ENCODE data around the gene HSPE1.
"Not testable (repeated sequence)": the region's sequence is repeated elsewhere in the genome, so short reads cannot be mapped to it uniquely, and the experiment has no call there.

HSPE1 gene

DNA sequence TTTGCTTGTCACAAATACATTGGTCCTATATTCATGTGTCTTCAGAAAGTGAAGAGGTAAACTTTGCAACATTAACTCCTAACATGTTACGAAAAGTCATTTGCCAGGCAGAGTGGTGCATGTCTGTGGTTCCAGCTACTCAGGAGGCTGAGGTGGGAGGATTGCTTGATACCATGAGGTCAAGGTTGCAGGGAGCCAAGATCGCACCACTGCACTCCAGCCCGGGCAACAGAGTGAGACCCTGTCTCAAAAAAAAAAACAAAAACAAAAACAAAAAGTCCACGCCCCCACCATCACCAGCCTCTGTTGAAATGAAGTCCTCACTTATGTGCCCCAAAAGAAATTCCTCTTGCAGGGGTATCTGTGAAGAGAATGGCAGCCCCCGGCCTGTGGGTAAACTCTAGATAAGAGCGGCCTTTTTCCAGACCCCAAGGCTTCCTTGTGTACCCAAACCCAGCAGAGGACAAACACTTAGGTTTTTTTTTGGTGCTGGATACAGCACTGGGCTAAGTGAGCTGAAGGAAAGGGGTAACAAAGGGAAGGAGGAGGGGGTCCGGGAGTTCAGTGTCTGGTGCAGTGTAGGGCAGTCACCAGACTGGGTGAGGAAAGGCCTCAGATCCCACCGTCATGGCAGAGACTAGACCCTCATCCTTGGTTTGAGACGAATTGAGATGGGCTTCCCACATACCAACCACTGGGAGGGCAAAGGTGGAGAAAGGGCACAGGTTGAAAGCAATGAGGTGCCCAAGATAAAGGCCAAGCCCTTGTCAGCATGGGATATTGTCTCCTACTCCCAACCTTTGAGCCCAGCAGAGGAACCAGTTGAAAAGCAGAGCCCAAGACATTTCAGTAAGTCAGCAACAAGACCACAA lies 19.8 kb upstream of the HSPE1 start:
- H3K27ac Mint-ChIP-seq = peak overlapping the region; percentile 62
- DNase-seq (no peak), ATAC-seq (replicated peaks) (no peak)
- H3K9me3 Mint-ChIP-seq = peaks cover 4 to 8% of the 10 kb centered on the region in 2 donors
- no peak overlapping the region for H3K4me3 Mint-ChIP-seq
- peaks cover 0 to under 1% of the 10 kb centered on the region in 2 donors for H3K4me1 Mint-ChIP-seq
- H3K36me3 Mint-ChIP-seq = peaks cover 51 to 64% of the 10 kb centered on the region in 2 donors
- H3K27me3 Mint-ChIP-seq = no peaks in the 10 kb centered on the region

DNA sequence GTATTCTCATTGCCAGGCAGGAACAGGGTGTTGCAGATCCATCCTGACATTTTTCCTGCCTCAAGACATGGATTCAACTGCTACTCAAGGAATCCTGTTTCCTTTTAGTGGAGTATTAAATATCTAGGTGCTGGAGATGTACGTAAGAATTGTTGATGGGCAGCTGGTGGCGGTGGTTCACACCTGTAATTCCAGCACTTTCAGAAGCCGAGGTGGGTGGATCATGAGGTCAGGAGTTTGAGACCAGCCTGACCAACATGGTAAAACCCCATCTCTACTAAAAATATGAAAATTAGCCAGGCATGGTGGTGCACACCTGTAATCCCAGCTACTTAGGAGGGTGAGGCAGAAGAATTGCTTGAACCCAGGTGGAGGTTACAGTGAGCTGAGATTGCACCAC lies 15.9 kb upstream of the HSPE1 start:
- H3K4me1 Mint-ChIP-seq, H3K27me3 Mint-ChIP-seq, H3K4me3 Mint-ChIP-seq, DNase-seq: not testable (repeated sequence)
- Mint-ChIP-seq H3K36me3 (peaks cover 61 to 74% of the 10 kb centered on the region in 2 donors), H3K27ac (peak overlapping the region; percentile 47), H3K9me3 (peaks cover 6 to 12% of the 10 kb centered on the region in 2 donors)
- ATAC-seq (replicated peaks) = peak in 1 of 2 donors; percentile 11

GRCh38 chr2:197486175-197486574 lies 14.0 kb upstream of the HSPE1 start:
- Mint-ChIP-seq H3K9me3 (peaks cover 6 to 12% of the 10 kb centered on the region in 2 donors), H3K36me3 (peaks cover 59 to 70% of the 10 kb centered on the region in 2 donors), H3K4me3 (no peak overlapping the region), H3K27ac (peak overlapping the region; percentile 69), H3K27me3 (no peaks in the 10 kb centered on the region), H3K4me1 (peaks cover 6 to 7% of the 10 kb centered on the region in 2 donors)
- DNase-seq (no peak), ATAC-seq (replicated peaks) (no peak)

DNA sequence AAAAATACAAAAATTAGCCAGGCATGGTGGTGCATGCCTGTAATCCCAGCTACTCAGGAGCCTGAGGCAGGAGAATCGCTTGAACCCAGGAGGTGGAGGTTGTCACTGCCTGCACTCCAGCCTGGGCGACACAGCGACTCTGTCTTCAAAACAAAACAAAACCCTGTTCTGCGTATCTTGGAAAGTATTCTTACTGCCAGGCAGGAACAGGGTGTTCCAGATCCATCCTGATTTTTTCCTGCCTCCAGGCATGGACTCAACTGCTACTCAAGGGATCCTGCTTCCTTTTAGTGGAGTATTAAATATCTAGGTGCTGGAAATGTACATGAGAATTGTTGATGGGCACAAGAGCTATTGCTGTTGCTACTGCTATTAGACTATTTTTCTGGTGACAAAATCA lies 12.8 kb upstream of the HSPE1 start:
- Mint-ChIP-seq H3K36me3 (peaks cover 61 to 69% of the 10 kb centered on the region in 2 donors), H3K4me1 (peaks cover 6 to 7% of the 10 kb centered on the region in 2 donors), H3K4me3 (no peak overlapping the region), H3K9me3 (peaks cover 6 to 12% of the 10 kb centered on the region in 2 donors), H3K27ac (no peak overlapping the region), H3K27me3 (no peaks in the 10 kb centered on the region)
- no peak for ATAC-seq (replicated peaks)
- DNase-seq = no peak

DNA sequence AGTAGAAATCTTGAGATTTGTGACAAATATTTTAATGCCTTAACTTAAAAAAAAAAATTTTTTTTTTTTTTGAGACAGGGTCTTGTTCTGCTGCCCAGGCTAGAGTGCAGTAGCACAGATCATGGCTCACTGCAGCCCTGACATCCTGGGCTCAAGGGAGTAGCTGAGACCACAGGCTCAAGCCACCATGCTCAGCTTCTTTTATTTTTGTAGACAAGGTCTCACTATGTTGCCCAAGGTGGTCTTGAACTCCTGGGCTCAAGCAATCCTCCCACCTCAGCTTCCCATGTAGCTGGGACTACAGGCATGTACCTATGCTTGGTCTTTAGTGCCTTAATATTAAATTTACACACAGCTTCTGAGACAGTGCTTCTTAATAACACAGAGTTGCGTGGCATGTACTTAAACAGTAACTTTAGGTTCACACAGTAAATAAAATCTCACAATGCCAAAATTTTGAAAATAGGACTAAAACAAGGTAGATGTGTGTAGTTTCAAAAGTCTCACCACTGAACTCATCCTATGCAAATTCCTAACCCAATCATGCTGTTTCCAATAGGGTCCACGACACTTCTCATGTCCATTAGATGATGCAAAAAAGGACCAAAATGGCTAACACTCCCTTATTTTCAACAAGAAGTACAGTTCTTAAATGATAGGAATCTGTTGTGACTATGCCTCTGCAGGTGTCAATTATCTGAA lies 4.6 kb upstream of the HSPE1 start:
- H3K4me1 Mint-ChIP-seq = peaks cover 14 to 20% of the 10 kb centered on the region in 2 donors
- H3K27me3 Mint-ChIP-seq = no peaks in the 10 kb centered on the region

DNA sequence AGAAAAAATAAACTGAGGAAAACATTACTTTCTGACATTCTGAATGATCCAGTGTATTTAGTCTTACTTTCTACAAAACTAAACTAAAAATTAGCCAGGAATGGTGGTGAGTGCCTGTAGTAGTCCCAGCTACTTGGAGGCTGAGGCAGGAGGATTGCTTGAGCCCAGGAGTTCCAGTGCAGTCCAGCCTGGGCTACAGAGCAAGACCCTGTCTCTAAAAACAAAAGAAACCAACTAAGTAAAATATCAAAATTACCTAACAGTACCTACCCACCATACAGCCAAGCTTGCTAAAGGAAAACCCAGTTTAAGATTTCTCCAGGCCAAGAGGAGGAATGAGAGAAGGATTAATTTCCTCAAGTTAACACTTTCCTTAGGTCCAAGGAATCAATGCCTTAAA lies 3.5 kb upstream of the HSPE1 start:
- H3K4me1 Mint-ChIP-seq = peaks cover 17 to 29% of the 10 kb centered on the region in 2 donors
- ATAC-seq (replicated peaks) = no peak
- no peaks in the 10 kb centered on the region for H3K9me3 Mint-ChIP-seq
- peaks cover 38 to 52% of the 10 kb centered on the region in 2 donors for H3K36me3 Mint-ChIP-seq
- H3K4me3 Mint-ChIP-seq = peak overlapping the region in 1 of 2 donors; percentile 96
- H3K27me3 Mint-ChIP-seq = no peaks in the 10 kb centered on the region
- H3K27ac Mint-ChIP-seq = no peak overlapping the region
- DNase-seq = no peak

More for the DNA sequence above, 4.6 kb upstream of the HSPE1 start:
- H3K9me3 Mint-ChIP-seq = no peaks in the 10 kb centered on the region
- peaks cover 32 to 45% of the 10 kb centered on the region in 2 donors for H3K36me3 Mint-ChIP-seq
- DNase-seq (no peak), ATAC-seq (replicated peaks) (no peak)
- no peak overlapping the region for H3K4me3 Mint-ChIP-seq
- H3K27ac Mint-ChIP-seq = no peak overlapping the region

DNA sequence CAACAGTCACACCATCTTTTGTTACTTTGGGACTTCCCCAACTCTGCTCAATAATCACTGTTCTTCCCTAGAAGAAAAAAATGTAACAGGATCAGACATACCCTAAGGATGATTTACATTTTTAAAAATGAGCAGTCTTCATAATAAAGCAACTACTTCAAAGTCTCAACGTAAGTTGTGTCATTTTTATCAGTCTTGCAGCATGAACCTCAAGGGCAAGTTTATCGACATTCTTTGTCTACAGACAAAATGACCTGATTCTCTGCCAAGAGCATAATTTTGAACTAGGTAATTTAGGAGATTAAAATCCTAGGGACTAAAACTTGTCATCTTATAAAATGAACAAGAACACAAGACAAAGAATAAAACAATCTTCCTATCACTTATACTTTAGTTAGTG lies 2.9 kb upstream of the HSPE1 start:
- Mint-ChIP-seq H3K9me3 (no peaks in the 10 kb centered on the region), H3K4me1 (peaks cover 20 to 35% of the 10 kb centered on the region in 2 donors), H3K27me3 (no peaks in the 10 kb centered on the region), H3K4me3 (peak overlapping the region; percentile 90 to 96), H3K36me3 (peaks cover 39 to 58% of the 10 kb centered on the region in 2 donors), H3K27ac (no peak overlapping the region)
- DNase-seq (no peak), ATAC-seq (replicated peaks) (no peak)

GRCh38 chr2:197498235-197498936 lies 1.8 kb upstream of the HSPE1 start:
- no peak for ATAC-seq (replicated peaks)
- Mint-ChIP-seq H3K27me3 (no peaks in the 10 kb centered on the region), H3K36me3 (peaks cover 37 to 53% of the 10 kb centered on the region in 2 donors), H3K4me1 (peaks cover 21 to 38% of the 10 kb centered on the region in 2 donors), H3K4me3 (peak overlapping the region; percentile 90 to 96), H3K27ac (peak overlapping the region; percentile 97), H3K9me3 (no peaks in the 10 kb centered on the region)
- no peak for DNase-seq

DNA sequence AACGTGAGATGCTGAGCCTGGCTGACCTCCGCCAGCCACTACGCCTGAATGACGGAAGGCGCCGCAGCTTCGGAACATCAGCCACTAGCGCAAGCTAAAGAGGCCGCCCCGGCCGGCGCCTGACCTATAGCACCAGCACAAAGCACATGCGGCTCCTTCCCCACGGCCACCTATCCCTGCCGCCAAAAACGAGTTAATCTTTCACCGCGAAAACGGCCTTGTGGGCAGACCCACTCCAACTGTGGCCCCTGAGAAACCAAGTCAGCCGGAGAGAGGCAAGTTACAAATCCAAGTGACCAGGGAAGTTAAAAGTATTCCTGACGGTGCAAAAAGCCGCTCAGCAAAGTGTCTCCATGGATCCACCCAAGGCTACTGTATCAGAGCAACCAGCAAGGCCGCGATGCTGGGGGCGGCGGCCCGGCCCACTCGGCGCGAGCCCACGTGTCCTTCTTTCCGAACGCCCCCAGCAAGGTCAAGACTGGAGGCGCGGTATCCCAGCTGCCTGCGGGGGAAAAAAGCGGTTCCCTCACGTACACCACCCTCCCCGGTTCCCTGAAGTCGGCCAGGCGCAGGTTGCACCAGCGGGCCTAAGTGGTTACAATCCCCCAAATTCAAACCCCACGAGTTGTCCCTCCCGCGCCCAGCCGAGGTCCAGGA lies 1.1 kb upstream of the HSPE1 start:
- Mint-ChIP-seq H3K4me3 (peak overlapping the region; percentile 90 to 96), H3K27me3 (no peaks in the 10 kb centered on the region), H3K4me1 (peaks cover 22 to 40% of the 10 kb centered on the region in 2 donors), H3K36me3 (peaks cover 37 to 57% of the 10 kb centered on the region in 2 donors), H3K9me3 (no peaks in the 10 kb centered on the region), H3K27ac (peak overlapping the region; percentile 97)
- ATAC-seq (replicated peaks) = peak; percentile 11 to 23
- peak; percentile 45 for DNase-seq

DNA sequence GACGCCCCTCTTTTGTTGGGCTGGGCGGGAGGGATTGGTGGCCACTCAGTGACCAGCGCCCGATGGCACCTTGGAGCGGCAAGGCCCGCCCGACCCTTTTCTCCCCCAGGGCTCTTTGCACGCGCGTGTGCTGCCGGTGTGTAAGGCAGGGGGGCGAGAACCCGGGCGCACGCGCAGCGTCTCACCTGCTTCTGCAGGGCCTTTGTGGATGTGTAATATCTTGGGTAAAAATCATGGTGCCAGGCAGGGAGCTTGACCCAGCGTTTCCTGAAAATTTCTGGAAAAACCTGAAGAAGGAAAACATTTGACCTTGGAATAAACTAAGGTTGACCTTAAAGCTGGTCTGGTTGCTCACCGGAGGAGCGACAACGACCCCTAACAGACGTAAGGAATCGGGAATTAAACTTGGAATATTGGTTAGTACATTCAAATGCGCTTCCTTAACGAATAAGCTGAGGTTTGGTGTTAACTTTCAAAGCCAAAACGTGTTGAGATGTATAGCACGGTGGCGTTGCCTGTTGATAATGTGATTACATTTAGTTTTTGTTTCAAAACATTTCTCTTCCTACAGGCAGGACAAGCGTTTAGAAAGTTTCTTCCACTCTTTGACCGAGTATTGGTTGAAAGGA lies 438 bp downstream of the HSPE1 start:
- H3K27me3 Mint-ChIP-seq = no peaks in the 10 kb centered on the region
- peak overlapping the region; percentile 97 for H3K27ac Mint-ChIP-seq
- no peak for DNase-seq
- peaks cover 22 to 45% of the 10 kb centered on the region in 2 donors for H3K4me1 Mint-ChIP-seq
- peaks cover 32 to 55% of the 10 kb centered on the region in 2 donors for H3K36me3 Mint-ChIP-seq
- peak; percentile 13 to 21 for ATAC-seq (replicated peaks)
- peak overlapping the region; percentile 90 to 96 for H3K4me3 Mint-ChIP-seq
- H3K9me3 Mint-ChIP-seq = no peaks in the 10 kb centered on the region

GRCh38 chr2:197502201-197502600 lies 2.0 kb downstream of the HSPE1 start:
- DNase-seq = no peak
- H3K4me1 Mint-ChIP-seq = peaks cover 17 to 35% of the 10 kb centered on the region in 2 donors
- no peaks in the 10 kb centered on the region for H3K9me3 Mint-ChIP-seq
- H3K36me3 Mint-ChIP-seq = peaks cover 30 to 48% of the 10 kb centered on the region in 2 donors
- H3K27me3 Mint-ChIP-seq = no peaks in the 10 kb centered on the region
- ATAC-seq (replicated peaks) = no peak
- peak overlapping the region; percentile 90 to 96 for H3K4me3 Mint-ChIP-seq
- peak overlapping the region; percentile 9 for H3K27ac Mint-ChIP-seq

GRCh38 chr2:197502685-197503084 lies 2.5 kb downstream of the HSPE1 start:
- no peak overlapping the region for H3K27ac Mint-ChIP-seq
- no peak for DNase-seq
- no peak for ATAC-seq (replicated peaks)
- no peaks in the 10 kb centered on the region for H3K9me3 Mint-ChIP-seq
- H3K27me3 Mint-ChIP-seq = no peaks in the 10 kb centered on the region
- H3K36me3 Mint-ChIP-seq = peaks cover 30 to 50% of the 10 kb centered on the region in 2 donors
- H3K4me1 Mint-ChIP-seq = peaks cover 16 to 30% of the 10 kb centered on the region in 2 donors
- no peak overlapping the region for H3K4me3 Mint-ChIP-seq

DNA sequence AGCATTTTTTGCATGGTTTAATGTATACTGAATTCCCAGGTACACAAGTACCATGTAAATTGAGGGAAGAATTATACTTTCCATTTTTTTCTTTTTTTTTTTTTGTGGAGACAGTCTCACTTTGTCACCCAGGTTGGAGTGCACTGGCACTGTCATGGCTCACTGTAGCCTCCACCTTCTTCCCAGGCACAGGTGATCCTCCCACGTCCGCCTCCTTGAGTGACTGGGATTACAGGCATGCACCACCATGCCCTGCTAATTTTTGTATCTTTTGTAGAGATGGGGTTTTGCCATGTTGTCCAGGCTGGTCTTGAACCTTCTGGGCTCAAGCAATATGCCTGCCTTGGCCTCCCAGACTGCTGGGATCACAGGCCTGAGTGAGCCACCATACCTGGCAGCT lies 3.8 kb downstream of the HSPE1 start:
- Mint-ChIP-seq H3K27ac (peak overlapping the region; percentile 14), H3K9me3 (no peaks in the 10 kb centered on the region), H3K36me3 (peaks cover 28 to 50% of the 10 kb centered on the region in 2 donors), H3K27me3 (no peaks in the 10 kb centered on the region), H3K4me1 (peaks cover 11 to 25% of the 10 kb centered on the region in 2 donors), H3K4me3 (no peak overlapping the region)
- no peak for ATAC-seq (replicated peaks)
- DNase-seq = no peak
